Nephron (organoid): Measurements from ENCODE around the gene PIKFYVE.
"Not testable (repeated sequence)": the region's sequence is repeated elsewhere in the genome, so short reads cannot be mapped to it uniquely, and the experiment has no call there.

ENCODE experiments used
- H3K27ac Mint-ChIP-seq, 3 experiments: 2 replicates each; pipeline ENCODE4 v1.8.0; 2020; ENCODE audit warnings: mixed read lengths in 3 of 3, mild to moderate bottlenecking in 2 of 3, moderate library complexity in 1 of 3
- H3K27me3 Mint-ChIP-seq: 2 replicates; pipeline ENCODE4 v1.8.0; 2021; ENCODE audit warnings: low read depth, mild to moderate bottlenecking, moderate library complexity, mixed read lengths
- H3K36me3 Mint-ChIP-seq: 2 replicates; pipeline ENCODE4 v1.8.0; 2020; ENCODE audit warnings: low read depth, mixed read lengths
- H3K4me1 Mint-ChIP-seq: 2 replicates; pipeline ENCODE4 v1.8.0; 2020; ENCODE audit warnings: mixed read lengths
- H3K4me3 Mint-ChIP-seq, 3 experiments: 2 replicates each; pipeline ENCODE4 v1.8.0; 2020; ENCODE audit warnings: mild to moderate bottlenecking in 3 of 3, mixed read lengths in 3 of 3, moderate library complexity in 2 of 3
- H3K9me3 Mint-ChIP-seq: 2 replicates; pipeline ENCODE4 v1.8.0; 2020; ENCODE audit warnings: mixed read lengths
- TF ChIP-seq, protein P1 (sequence below), 3 experiments: fragments of 200-600 bp; sonication (generic); IDR thresholded peaks; one replicate each; pipeline ENCODE4 v1.5.0; 2021; ENCODE audit warnings: antibody characterized with exemption in 3 of 3; ENCODE audit not compliant: unreplicated experiment in 3 of 3

PIKFYVE gene

DNA sequence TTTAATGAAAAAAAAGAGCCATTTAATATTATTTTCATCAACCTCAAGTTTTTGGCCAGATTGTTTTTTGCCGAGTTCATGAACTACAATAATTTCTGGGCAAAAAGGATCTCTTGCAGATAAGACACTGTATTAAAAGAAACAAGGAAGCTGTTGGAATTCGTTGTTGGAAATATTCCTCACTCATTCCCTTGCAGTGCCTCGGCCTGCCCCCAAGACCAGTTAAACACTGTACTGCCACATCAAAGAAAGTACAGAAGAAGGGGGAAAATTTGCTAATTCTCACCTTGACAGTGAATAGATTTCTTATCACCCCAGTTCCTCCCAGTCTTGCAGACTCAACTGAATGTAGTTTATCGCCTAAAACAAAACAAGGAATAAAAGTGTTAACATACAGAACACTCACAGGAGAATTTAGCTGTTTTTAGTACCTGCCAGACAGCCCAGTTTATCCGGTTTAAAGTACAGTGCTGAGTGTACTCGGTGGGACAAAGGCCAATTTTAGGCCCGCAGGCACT, 12.4 kb upstream of the PIKFYVE start:
- TF ChIP-seq, protein P1, sequence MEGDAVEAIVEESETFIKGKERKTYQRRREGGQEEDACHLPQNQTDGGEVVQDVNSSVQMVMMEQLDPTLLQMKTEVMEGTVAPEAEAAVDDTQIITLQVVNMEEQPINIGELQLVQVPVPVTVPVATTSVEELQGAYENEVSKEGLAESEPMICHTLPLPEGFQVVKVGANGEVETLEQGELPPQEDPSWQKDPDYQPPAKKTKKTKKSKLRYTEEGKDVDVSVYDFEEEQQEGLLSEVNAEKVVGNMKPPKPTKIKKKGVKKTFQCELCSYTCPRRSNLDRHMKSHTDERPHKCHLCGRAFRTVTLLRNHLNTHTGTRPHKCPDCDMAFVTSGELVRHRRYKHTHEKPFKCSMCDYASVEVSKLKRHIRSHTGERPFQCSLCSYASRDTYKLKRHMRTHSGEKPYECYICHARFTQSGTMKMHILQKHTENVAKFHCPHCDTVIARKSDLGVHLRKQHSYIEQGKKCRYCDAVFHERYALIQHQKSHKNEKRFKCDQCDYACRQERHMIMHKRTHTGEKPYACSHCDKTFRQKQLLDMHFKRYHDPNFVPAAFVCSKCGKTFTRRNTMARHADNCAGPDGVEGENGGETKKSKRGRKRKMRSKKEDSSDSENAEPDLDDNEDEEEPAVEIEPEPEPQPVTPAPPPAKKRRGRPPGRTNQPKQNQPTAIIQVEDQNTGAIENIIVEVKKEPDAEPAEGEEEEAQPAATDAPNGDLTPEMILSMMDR (IDR thresholded peaks at IDR 0.05; ENCODE audit: unreplicated experiment in 3 of 3), result no peak
- Mint-ChIP-seq H3K27me3 (no peaks in the 10 kb centered on the region), H3K4me1 (peaks cover 38% of the 10 kb centered on the region), H3K36me3 (peaks cover 43% of the 10 kb centered on the region), H3K27ac (peak overlapping the region; percentile 90 to 95 (median 94)), H3K4me3 (peak overlapping the region; percentile 97 to 99 (median 97)), H3K9me3 (no peaks in the 10 kb centered on the region)

DNA sequence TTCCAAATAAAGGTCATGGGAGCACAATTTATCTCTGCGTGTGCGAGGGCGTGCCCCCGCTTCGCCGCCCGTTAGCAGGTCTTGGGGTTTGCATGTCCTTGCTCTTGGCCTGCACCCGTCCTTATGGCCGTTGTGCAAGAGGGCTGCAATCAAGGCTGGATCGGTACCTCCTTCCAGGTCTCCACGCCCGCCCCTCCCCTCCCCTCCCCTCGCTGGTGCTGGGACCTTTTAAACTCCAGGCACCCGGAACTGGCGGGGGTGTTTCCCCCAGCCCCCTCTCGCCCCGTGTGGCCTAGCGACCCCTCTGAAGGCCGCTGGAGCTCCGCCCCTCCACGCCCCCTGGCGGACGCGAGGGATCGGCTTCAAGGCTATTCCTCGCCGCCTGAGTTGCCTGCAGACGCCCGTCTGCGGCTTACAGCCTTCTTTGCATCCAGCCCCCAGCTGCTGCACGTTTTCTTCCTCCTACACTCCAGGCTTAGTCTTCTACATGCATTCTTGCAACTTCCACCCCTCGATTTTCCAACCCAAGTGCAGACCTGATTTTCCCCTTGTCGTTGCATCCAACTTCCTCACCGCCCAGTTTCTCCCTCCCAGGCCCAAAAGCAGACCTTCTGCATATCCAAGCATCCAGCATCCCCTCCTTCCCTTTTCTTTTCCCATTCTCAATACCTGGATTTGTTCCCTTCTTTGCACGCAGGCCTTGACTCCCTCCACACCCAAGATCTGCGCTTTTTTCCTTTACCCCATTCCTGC, 11.8 kb upstream of the PIKFYVE start:
- Mint-ChIP-seq H3K27me3 (no peaks in the 10 kb centered on the region), H3K9me3 (no peaks in the 10 kb centered on the region), H3K4me3 (peak overlapping the region; percentile 97 to 99 (median 97)), H3K27ac (peak overlapping the region; percentile 90 to 96 (median 95)), H3K4me1 (peaks cover 38% of the 10 kb centered on the region), H3K36me3 (peaks cover 37% of the 10 kb centered on the region)
- TF ChIP-seq, protein P1 (IDR thresholded peaks at IDR 0.05; ENCODE audit: unreplicated experiment in 3 of 3), result peak; percentile 78 to 87 (median 84)

DNA sequence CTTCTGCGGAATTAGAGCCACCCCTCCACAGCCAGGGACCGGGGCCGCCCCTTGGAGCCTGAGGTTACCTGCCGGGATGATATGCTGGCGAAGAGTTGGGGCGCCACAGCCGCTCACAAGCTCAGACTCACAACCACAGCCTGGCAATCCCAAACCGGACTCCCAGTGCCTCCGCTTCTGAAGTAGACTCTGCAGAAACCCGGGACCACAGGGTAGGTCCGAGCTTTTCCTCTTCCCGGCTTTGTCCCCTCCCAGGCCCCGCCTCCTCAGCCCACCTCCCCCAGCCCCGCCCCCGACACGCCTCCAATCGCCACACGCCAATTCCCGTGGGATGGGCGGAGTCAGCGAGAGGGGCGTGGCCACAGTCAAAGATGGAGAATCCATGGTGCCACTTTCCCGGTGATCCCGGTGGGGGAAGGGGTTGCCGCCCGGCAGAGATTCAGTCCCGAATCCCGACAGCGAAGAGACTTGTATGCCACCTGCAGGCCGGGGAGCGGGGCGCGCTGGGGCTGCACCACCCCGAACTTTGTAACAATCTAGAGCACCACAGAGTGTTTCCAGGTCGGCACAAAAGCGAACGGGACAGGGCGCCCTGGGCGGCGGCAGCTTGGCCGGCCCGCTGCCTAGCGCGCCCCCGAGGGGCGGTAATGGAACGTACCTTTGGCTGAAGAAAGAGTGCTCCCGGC, 11.0 kb upstream of the PIKFYVE start, which contains the start of gene IDH1:
Gene IDH1 (minus strand): TSS at position 201 of the 686 bp plus-strand sequence. CDS start 3,520 bp downstream, outside the sequence.
- Mint-ChIP-seq H3K27ac (peak within 1 kb of the TSS; percentile 90 to 96 (median 95)), H3K9me3 (no peaks in the 10 kb centered on the region), H3K36me3 (peaks cover 30% of the 10 kb centered on the region), H3K27me3 (no peaks in the 10 kb centered on the region), H3K4me1 (peaks cover 33% of the 10 kb centered on the region), H3K4me3 (peak within 1 kb of the TSS; percentile 97 to 99 (median 97))
- TF ChIP-seq, protein P1 (IDR thresholded peaks at IDR 0.05; ENCODE audit: unreplicated experiment in 3 of 3), result peak; percentile 45 to 57 (median 46)

DNA sequence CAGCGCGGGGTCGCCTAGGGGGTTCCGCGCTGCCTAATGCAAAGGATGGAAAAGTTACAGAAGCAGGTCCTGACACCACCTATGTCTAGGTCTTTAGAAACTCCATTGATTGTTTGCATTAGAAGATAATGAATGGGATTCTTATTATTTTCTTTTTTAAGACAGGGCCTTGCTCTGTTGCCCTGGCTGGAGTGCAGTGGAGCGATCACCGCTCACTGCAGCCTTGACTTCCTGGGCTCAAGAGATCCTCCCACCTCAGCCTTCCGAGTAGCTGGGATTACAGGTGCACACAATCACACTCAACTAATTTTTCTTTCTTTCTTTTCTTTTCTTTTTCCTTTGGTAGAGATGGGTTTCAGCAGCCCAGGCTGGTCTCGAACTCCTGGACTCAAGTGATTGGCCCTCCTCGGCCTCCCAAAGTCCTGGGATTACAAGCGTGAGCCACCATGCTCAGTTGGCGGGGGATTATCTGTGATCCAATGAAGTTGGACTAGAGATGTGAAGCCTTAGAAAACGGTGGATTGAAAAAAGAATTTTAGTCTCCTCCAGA, 10.4 kb upstream of the PIKFYVE start:
- Mint-ChIP-seq H3K9me3 (no peaks in the 10 kb centered on the region), H3K4me1 (peaks cover 33% of the 10 kb centered on the region), H3K4me3 (peak overlapping the region; percentile 97 to 99 (median 97)), H3K36me3 (peaks cover 24% of the 10 kb centered on the region), H3K27ac (peak overlapping the region; percentile 90 to 96 (median 95)), H3K27me3 (no peaks in the 10 kb centered on the region)
- TF ChIP-seq, protein P1 (IDR thresholded peaks at IDR 0.05; ENCODE audit: unreplicated experiment in 3 of 3), result no peak

DNA sequence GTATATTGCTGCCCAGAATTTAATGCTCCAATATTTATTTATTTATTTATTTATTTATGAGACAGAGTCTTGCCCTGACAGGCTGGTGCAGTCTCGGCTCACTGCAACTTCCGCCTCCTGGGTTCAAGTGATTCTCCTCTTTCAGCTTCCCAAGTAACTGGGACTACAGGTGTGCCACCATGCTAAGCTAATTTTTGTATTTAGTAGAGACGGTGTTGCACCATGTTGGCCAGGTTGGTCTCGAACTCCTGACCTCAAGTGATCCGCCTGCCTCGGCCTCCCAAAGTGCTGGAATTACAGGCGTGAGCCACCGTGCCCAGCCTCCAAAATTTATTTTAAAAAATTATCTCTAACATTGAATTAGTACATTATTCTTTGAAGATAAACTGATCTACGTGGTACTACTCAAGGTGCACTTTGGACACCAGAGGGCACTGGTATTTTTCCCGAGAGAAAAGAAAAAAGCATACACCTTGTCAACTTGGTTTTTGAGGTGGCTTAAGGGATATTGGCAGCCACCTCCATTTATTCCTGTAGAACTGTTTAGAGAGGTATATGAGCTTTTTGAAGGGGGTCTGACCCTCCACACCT, 9.8 kb upstream of the PIKFYVE start:
- Mint-ChIP-seq H3K4me3 (peak overlapping the region; percentile 97 to 99 (median 97)), H3K27me3 (no peaks in the 10 kb centered on the region), H3K4me1 (peaks cover 33% of the 10 kb centered on the region), H3K9me3 (no peaks in the 10 kb centered on the region), H3K27ac (peak overlapping the region; percentile 95 to 97 (median 97)), H3K36me3 (peaks cover 20% of the 10 kb centered on the region)
- TF ChIP-seq, protein P1 (IDR thresholded peaks at IDR 0.05; ENCODE audit: unreplicated experiment in 3 of 3), result peak in 2 of 3 experiments; percentile 12 to 21

DNA sequence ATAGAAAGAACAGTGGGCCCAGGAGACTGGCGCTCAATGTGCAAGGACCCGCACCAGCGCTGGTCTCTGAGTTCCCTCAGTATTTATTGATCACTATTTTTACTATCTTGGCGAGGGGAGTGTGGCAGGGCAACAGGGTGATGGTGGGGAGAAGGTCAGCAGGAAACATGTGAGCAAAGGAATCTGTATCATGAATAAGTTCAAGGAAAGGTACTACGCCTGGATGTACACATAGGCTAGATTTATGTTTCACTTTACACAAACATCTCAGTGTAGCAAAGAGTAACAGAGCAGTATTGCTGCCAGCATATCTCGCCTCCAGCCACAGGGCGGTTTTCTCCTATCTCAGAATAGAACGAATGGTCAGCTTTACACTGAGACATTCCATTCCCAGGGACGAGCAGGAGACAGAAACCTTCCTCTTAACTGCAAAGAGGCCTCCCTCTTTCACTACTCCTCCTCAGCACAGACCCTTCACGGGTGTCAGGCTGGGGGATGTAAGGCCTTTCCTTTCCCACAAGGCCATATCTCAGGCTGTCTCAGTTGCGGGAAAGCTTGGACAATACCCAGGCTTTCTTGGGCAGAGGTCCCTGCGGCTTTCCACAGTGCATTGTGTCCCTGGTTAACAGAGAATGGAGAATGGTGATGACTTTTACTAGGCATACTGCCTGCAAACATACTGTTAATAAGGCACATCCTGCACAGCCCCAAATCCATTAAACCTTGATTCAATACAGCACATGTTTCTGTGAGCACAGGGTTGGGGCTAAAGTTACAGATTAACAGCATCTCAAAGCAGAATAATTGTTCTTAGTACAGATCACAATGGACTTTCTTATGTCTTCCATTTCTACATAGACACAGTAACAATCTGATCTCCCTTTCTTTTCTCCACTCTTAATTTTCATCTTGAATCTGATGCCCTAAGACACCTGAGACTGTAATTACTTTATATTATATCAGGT, 8.9 kb upstream of the PIKFYVE start:
- H3K4me1 Mint-ChIP-seq, result peaks cover 33% of the 10 kb centered on the region
- H3K9me3 Mint-ChIP-seq, H3K27me3 Mint-ChIP-seq: not testable (repeated sequence)
- H3K36me3 Mint-ChIP-seq, result peaks cover 12% of the 10 kb centered on the region
- H3K4me3 Mint-ChIP-seq, result peak overlapping the region; percentile 72 to 88 (median 80)
- H3K27ac Mint-ChIP-seq, result peak overlapping the region; percentile 95 to 97 (median 97)
